Keratinocyte (primary cell): Measurements from ENCODE around the gene NPC2. TPM values are rescaled to one million over a fixed set of nuclear protein-coding genes. Genes with fewer than 3 reads are reported as not detected.

Experiments
- DNase-seq: peaks from one replicate; pipeline ENCODE4 v3.0.0-alpha.2; 2011; ENCODE audit warnings: low read depth, missing footprints, low spot score
- FAIRE-seq: peaks from 2 replicates; lab custom pipeline; 2011; peaks lifted over from hg19 to GRCh38; lab: Jason Lieb, UNC
- H2AFZ ChIP-seq: 2 replicates; pipeline ENCODE4 v1.6.0; 2012; ENCODE audit warnings: low read length, control low read depth, inconsistent platforms; ENCODE audit not compliant: control insufficient read depth
- H3K27ac ChIP-seq: 2 replicates; pipeline ENCODE4 v1.5.1; 2011; ENCODE audit warnings: low read length; ENCODE audit not compliant: control insufficient read depth, insufficient read depth
- H3K27me3 ChIP-seq: 3 replicates; pipeline ENCODE4 v1.6.0; 2011; ENCODE audit warnings: low read length; ENCODE audit not compliant: control insufficient read depth, insufficient read depth; ENCODE audit errors: extremely low read depth
- H3K36me3 ChIP-seq, 2 experiments: 2 replicates in 1 of 2; 3 replicates in 1 of 2; pipeline ENCODE4 v1.5.1; 2011; ENCODE audit warnings: low read length in 2 of 2, mild to moderate bottlenecking in 1 of 2; ENCODE audit not compliant: control insufficient read depth in 2 of 2, insufficient read depth in 2 of 2; ENCODE audit errors: extremely low read depth in 1 of 2
- H3K4me1 ChIP-seq: 3 replicates; pipeline ENCODE4 v1.5.1; 2011; ENCODE audit warnings: low read length; ENCODE audit not compliant: control insufficient read depth, insufficient read depth; ENCODE audit errors: extremely low read depth
- H3K4me2 ChIP-seq: 3 replicates; pipeline ENCODE4 v1.6.0; 2011; ENCODE audit warnings: low read depth, low read length; ENCODE audit not compliant: control insufficient read depth, insufficient read depth; ENCODE audit errors: extremely low read depth
- H3K4me3 ChIP-seq, 3 experiments: fragments of 200-600 bp in 1 of 3; sonication (generic) in 1 of 3; 2 replicates in 2 of 3; 3 replicates in 1 of 3; pipeline ENCODE4 v1.5.1; 2011 to 2016; ENCODE audit warnings: low read length in 3 of 3, mild to moderate bottlenecking in 3 of 3, control low read depth in 2 of 3, inconsistent platforms in 1 of 3, low read depth in 1 of 3, mixed read lengths in 1 of 3, mixed run types in 1 of 3, moderate library complexity in 1 of 3; ENCODE audit not compliant: control insufficient read depth in 2 of 3, insufficient read depth in 2 of 3; ENCODE audit errors: extremely low read depth in 1 of 3
- H3K79me2 ChIP-seq: 2 replicates; pipeline ENCODE4 v1.6.0; 2012; ENCODE audit warnings: low read length; ENCODE audit not compliant: control insufficient read depth, insufficient read depth
- H3K9ac ChIP-seq: 3 replicates; pipeline ENCODE4 v1.6.0; 2011; ENCODE audit warnings: low read length; ENCODE audit not compliant: control insufficient read depth, insufficient read depth; ENCODE audit errors: extremely low read depth
- H3K9me1 ChIP-seq: 3 replicates; pipeline ENCODE4 v1.6.0; 2011; ENCODE audit warnings: low read length; ENCODE audit not compliant: control insufficient read depth, insufficient read depth; ENCODE audit errors: extremely low read depth
- H3K9me3 ChIP-seq: 2 replicates; pipeline ENCODE4 v1.5.1; 2012; ENCODE audit warnings: low read depth, low read length; ENCODE audit not compliant: control insufficient read depth
- H4K20me1 ChIP-seq: 3 replicates; pipeline ENCODE4 v1.6.0; 2011; ENCODE audit warnings: low read length; ENCODE audit not compliant: control insufficient read depth, insufficient read depth; ENCODE audit errors: extremely low read depth
- EZH2 ChIP-seq: IDR thresholded peaks from one replicate; pipeline ENCODE4 v1.6.1; 2012; ENCODE audit warnings: inconsistent platforms, mild to moderate bottlenecking, low read length, moderate library complexity
- dilution Hi-C: fragments of 300-500 bp; cut with MboI; formaldehyde crosslinking; loops from one replicate; pipeline ENCODE4 v1.7.0; 2020; ENCODE audit warnings: low sequenced_read_pairs; ENCODE audit not compliant: extremely low pct_ligation_motif_present
- polyA plus RNA-seq, 5 experiments: library from polyadenylated mRNA; depleted of rRNA in 3 of 5; stranded (reverse) in 3 of 5; stranded (forward) in 1 of 5; unstranded in 1 of 5; fragments of >200 nt; gene quantifications; 1 replicate in 1 of 5; 2 replicates in 3 of 5; 3 replicates in 1 of 5; pipeline versions ENCODE4 v1.2.1 to v1.2.3, GENCODE V29; 2011 to 2012; ENCODE audit warnings: missing spikeins in 2 of 5, low read depth in 1 of 5, low replicate concordance in 1 of 5
- TF ChIP-seq, protein P1 (sequence below), 3 experiments: IDR thresholded peaks in 1 of 3; conservative IDR thresholded peaks in 1 of 3; optimal IDR thresholded peaks in 1 of 3; 2 replicates in 2 of 3; 3 replicates in 1 of 3; pipeline versions ENCODE3 to v1.5.1; 2011; ENCODE audit warnings: low read length in 3 of 3, mild to moderate bottlenecking in 3 of 3, moderate library complexity in 2 of 3, control low read depth in 1 of 3, inconsistent platforms in 1 of 3; ENCODE audit not compliant: insufficient read depth in 2 of 3; ENCODE audit errors: extremely low read depth in 1 of 3

Gene NPC2
- polyA plus RNA-seq, 1 donor (not counting 4 experiments of a cell fraction or from before 2014, with no cell fraction given), result 221 TPM

DNA sequence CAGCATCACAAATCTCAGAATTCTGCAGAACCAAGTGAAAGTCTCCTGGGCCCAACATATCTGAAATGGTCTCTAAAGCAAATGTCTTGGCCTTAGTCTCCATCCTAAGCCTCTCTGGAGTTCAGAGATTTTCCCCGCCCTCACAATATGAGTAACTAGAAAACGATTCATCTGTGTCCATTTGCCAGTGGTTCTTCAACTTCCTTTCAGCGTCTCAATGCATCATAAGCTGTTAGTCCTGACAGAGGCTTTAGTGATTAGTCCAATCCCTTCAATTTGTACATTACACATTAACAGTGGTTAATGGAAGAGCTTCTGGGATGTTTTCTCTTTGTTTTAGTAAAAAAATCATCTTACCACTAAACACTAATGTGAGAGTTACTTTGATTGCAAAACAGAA lies 17.4 kb downstream of the NPC2 start:
- H3K27me3 ChIP-seq, result no peaks in the 10 kb centered on the region
- DNase-seq (no peak), FAIRE-seq (peak; percentile 20)
- H3K4me3 ChIP-seq, result no peak overlapping the region
- no peaks in the 10 kb centered on the region for H3K9me1 ChIP-seq
- no peaks in the 10 kb centered on the region for H3K79me2 ChIP-seq
- H3K27ac ChIP-seq, result no peak overlapping the region
- no peak overlapping the region for H2AFZ ChIP-seq
- TF ChIP-seq EZH2, result no peak
- TF ChIP-seq, protein P1, sequence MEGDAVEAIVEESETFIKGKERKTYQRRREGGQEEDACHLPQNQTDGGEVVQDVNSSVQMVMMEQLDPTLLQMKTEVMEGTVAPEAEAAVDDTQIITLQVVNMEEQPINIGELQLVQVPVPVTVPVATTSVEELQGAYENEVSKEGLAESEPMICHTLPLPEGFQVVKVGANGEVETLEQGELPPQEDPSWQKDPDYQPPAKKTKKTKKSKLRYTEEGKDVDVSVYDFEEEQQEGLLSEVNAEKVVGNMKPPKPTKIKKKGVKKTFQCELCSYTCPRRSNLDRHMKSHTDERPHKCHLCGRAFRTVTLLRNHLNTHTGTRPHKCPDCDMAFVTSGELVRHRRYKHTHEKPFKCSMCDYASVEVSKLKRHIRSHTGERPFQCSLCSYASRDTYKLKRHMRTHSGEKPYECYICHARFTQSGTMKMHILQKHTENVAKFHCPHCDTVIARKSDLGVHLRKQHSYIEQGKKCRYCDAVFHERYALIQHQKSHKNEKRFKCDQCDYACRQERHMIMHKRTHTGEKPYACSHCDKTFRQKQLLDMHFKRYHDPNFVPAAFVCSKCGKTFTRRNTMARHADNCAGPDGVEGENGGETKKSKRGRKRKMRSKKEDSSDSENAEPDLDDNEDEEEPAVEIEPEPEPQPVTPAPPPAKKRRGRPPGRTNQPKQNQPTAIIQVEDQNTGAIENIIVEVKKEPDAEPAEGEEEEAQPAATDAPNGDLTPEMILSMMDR (optimal IDR thresholded peaks at IDR 0.05 in 1 of 3, IDR thresholded peaks at IDR 0.05 in 1 of 3, conservative IDR thresholded peaks at IDR 0.05 in 1 of 3; ENCODE audit: extremely low read depth in 1 of 3, insufficient read depth in 2 of 3, low read length in 3 of 3), result no peak
- dilution Hi-C loops, result no loop called here
- peaks cover 4% of the 10 kb centered on the region for H3K4me1 ChIP-seq
- H3K4me2 ChIP-seq, result no peak overlapping the region
- no peaks in the 10 kb centered on the region for H3K9me3 ChIP-seq
- H3K9ac ChIP-seq, result no peak overlapping the region
- no peaks in the 10 kb centered on the region for H4K20me1 ChIP-seq
- H3K36me3 ChIP-seq, result peaks cover 27% of the 10 kb centered on the region in 2 experiments

DNA sequence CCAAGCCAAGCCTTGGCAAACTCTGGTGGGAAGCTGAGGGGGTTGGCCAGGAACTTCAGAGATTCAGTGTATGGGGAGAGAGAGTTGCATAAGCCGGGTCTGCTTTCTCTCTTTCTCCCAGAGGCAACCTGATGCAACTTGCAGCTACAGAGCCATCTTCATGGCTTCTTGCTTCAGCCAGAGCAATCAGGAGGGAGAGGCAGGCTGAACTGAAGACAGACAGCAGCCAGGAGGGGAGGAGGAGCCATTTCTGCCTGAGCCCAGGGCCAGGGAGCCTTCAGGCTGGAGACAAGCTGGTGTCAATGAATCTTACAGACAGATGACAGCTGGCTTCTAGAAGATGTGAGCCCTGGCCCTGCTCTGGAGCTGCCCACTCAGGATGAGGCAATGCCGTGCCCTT lies 18.7 kb downstream of the NPC2 start:
- Histone ChIP-seq H3K27ac (no peak overlapping the region), H3K4me3 (no peak overlapping the region), H3K9me3 (no peaks in the 10 kb centered on the region), H4K20me1 (no peaks in the 10 kb centered on the region), H3K4me2 (no peak overlapping the region), H3K9me1 (no peaks in the 10 kb centered on the region), H3K36me3 (peaks cover 18% of the 10 kb centered on the region in 2 experiments), H3K4me1 (peaks cover 4% of the 10 kb centered on the region), H2AFZ (no peak overlapping the region), H3K79me2 (no peaks in the 10 kb centered on the region), H3K27me3 (no peaks in the 10 kb centered on the region), H3K9ac (no peak overlapping the region)
- dilution Hi-C loops, result no loop called here
- DNase-seq (no peak), FAIRE-seq (no peak)
- TF ChIP-seq, protein P1 (optimal IDR thresholded peaks at IDR 0.05 in 1 of 3, IDR thresholded peaks at IDR 0.05 in 1 of 3, conservative IDR thresholded peaks at IDR 0.05 in 1 of 3; ENCODE audit: extremely low read depth in 1 of 3, insufficient read depth in 2 of 3, low read length in 3 of 3), result no peak
